ENCODE results near the gene PPP1R7. TPM values are rescaled to one million over a fixed set of nuclear protein-coding genes. Genes with fewer than 3 reads are reported as not detected.

PPP1R7 gene
- total RNA-seq, 1 donor from 2014 or later, result 118 TPM

- Mint-ChIP-seq H3K9me3 (no peaks in the 10 kb centered on the region), H3K27ac (no peak overlapping the region), H3K4me3 (no peak overlapping the region), H3K36me3 (ENCODE audit: low read depth) (no peaks in the 10 kb centered on the region), H3K4me1 (ENCODE audit: low read depth) (no peaks in the 10 kb centered on the region), H3K27me3 (ENCODE audit: insufficient read depth) (no peaks in the 10 kb centered on the region)
- DNase-seq (ENCODE audit: low spot score), result no peak
- intact Hi-C loops (cut with micrococcal nuclease), result no loop called here
Observed at GRCh38 chr2:241199897-241200821, 49.9 kb downstream of the PPP1R7 start.

- Mint-ChIP-seq H3K27me3 (ENCODE audit: insufficient read depth) (no peaks in the 10 kb centered on the region), H3K27ac (no peak overlapping the region), H3K9me3 (no peaks in the 10 kb centered on the region), H3K4me1 (ENCODE audit: low read depth) (no peaks in the 10 kb centered on the region), H3K4me3 (no peak overlapping the region), H3K36me3 (ENCODE audit: low read depth) (no peaks in the 10 kb centered on the region)
- DNase-seq (ENCODE audit: low spot score), result no peak
- intact Hi-C loops (cut with micrococcal nuclease), result no loop called here
Observed at GRCh38 chr2:241200822-241201395, 50.6 kb downstream of the PPP1R7 start.

- Mint-ChIP-seq H3K27me3 (ENCODE audit: insufficient read depth) (no peaks in the 10 kb centered on the region), H3K36me3 (ENCODE audit: low read depth) (no peaks in the 10 kb centered on the region), H3K4me1 (ENCODE audit: low read depth) (no peaks in the 10 kb centered on the region), H3K27ac (no peak overlapping the region), H3K4me3 (no peak overlapping the region), H3K9me3 (no peaks in the 10 kb centered on the region)
- no peak for DNase-seq (ENCODE audit: low spot score)
- intact Hi-C loops (cut with micrococcal nuclease), result no loop called here
Observed at GRCh38 chr2:241201445-241202267, 51.4 kb downstream of the PPP1R7 start.

GRCh38 chr2:241202268-241202585, 52.0 kb downstream of the PPP1R7 start:
- Mint-ChIP-seq H3K27ac (no peak overlapping the region), H3K36me3 (ENCODE audit: low read depth) (no peaks in the 10 kb centered on the region), H3K9me3 (no peaks in the 10 kb centered on the region), H3K4me1 (ENCODE audit: low read depth) (no peaks in the 10 kb centered on the region), H3K27me3 (ENCODE audit: insufficient read depth) (no peaks in the 10 kb centered on the region), H3K4me3 (no peak overlapping the region)
- DNase-seq (ENCODE audit: low spot score), result no peak
- intact Hi-C loops (cut with micrococcal nuclease), result no loop called here

- Mint-ChIP-seq H3K36me3 (ENCODE audit: low read depth) (no peaks in the 10 kb centered on the region), H3K27me3 (ENCODE audit: insufficient read depth) (no peaks in the 10 kb centered on the region), H3K4me1 (ENCODE audit: low read depth) (no peaks in the 10 kb centered on the region), H3K4me3 (no peak overlapping the region), H3K27ac (no peak overlapping the region), H3K9me3 (no peaks in the 10 kb centered on the region)
- intact Hi-C loops (cut with micrococcal nuclease), result no loop called here
- DNase-seq (ENCODE audit: low spot score), result no peak
Observed at GRCh38 chr2:241202681-241203080, 52.4 kb downstream of the PPP1R7 start.

GRCh38 chr2:241203218-241204009, 53.1 kb downstream of the PPP1R7 start:
- no peaks in the 10 kb centered on the region for H3K9me3 Mint-ChIP-seq
- no peaks in the 10 kb centered on the region for H3K27me3 Mint-ChIP-seq (ENCODE audit: insufficient read depth)
- H3K4me3 Mint-ChIP-seq, result no peak overlapping the region
- no peak overlapping the region for H3K27ac Mint-ChIP-seq
- intact Hi-C loops (cut with micrococcal nuclease), result no loop called here
- H3K4me1 Mint-ChIP-seq (ENCODE audit: low read depth), result no peaks in the 10 kb centered on the region
- no peak for DNase-seq (ENCODE audit: low spot score)
- no peaks in the 10 kb centered on the region for H3K36me3 Mint-ChIP-seq (ENCODE audit: low read depth)

GRCh38 chr2:241204010-241204384, 53.7 kb downstream of the PPP1R7 start:
- DNase-seq (ENCODE audit: low spot score), result no peak
- Mint-ChIP-seq H3K27me3 (ENCODE audit: insufficient read depth) (no peaks in the 10 kb centered on the region), H3K27ac (no peak overlapping the region), H3K9me3 (no peaks in the 10 kb centered on the region), H3K36me3 (ENCODE audit: low read depth) (no peaks in the 10 kb centered on the region), H3K4me3 (no peak overlapping the region), H3K4me1 (ENCODE audit: low read depth) (no peaks in the 10 kb centered on the region)
- intact Hi-C loops (cut with micrococcal nuclease), result no loop called here

GRCh38 chr2:241204490-241204889, 54.2 kb downstream of the PPP1R7 start:
- Mint-ChIP-seq H3K9me3 (no peaks in the 10 kb centered on the region), H3K4me1 (ENCODE audit: low read depth) (no peaks in the 10 kb centered on the region), H3K36me3 (ENCODE audit: low read depth) (no peaks in the 10 kb centered on the region), H3K27ac (no peak overlapping the region), H3K27me3 (ENCODE audit: insufficient read depth) (no peaks in the 10 kb centered on the region), H3K4me3 (no peak overlapping the region)
- DNase-seq (ENCODE audit: low spot score), result no peak
- intact Hi-C loops (cut with micrococcal nuclease), result no loop called here

GRCh38 chr2:241205086-241205485, 54.8 kb downstream of the PPP1R7 start:
- Mint-ChIP-seq H3K4me1 (ENCODE audit: low read depth) (no peaks in the 10 kb centered on the region), H3K27me3 (ENCODE audit: insufficient read depth) (no peaks in the 10 kb centered on the region), H3K4me3 (no peak overlapping the region), H3K36me3 (ENCODE audit: low read depth) (no peaks in the 10 kb centered on the region), H3K27ac (no peak overlapping the region), H3K9me3 (no peaks in the 10 kb centered on the region)
- DNase-seq (ENCODE audit: low spot score), result no peak
- intact Hi-C loops (cut with micrococcal nuclease), result no loop called here

GRCh38 chr2:241207151-241207550, 56.9 kb downstream of the PPP1R7 start:
- H3K9me3 Mint-ChIP-seq, result no peaks in the 10 kb centered on the region
- intact Hi-C loops (cut with micrococcal nuclease), result no loop called here
- no peaks in the 10 kb centered on the region for H3K27me3 Mint-ChIP-seq (ENCODE audit: insufficient read depth)
- H3K27ac Mint-ChIP-seq, result no peak overlapping the region
- H3K36me3 Mint-ChIP-seq (ENCODE audit: low read depth), result no peaks in the 10 kb centered on the region
- H3K4me1 Mint-ChIP-seq (ENCODE audit: low read depth), result no peaks in the 10 kb centered on the region
- no peak overlapping the region for H3K4me3 Mint-ChIP-seq
- DNase-seq (ENCODE audit: low spot score), result no peak

GRCh38 chr2:241207641-241208040, 57.4 kb downstream of the PPP1R7 start:
- H3K36me3 Mint-ChIP-seq (ENCODE audit: low read depth), result no peaks in the 10 kb centered on the region
- no peak overlapping the region for H3K27ac Mint-ChIP-seq
- H3K4me3 Mint-ChIP-seq, result no peak overlapping the region
- no peak for DNase-seq (ENCODE audit: low spot score)
- H3K4me1 Mint-ChIP-seq (ENCODE audit: low read depth), result no peaks in the 10 kb centered on the region
- intact Hi-C loops (cut with micrococcal nuclease), result no loop called here
- peaks cover 2% of the 10 kb centered on the region for H3K27me3 Mint-ChIP-seq (ENCODE audit: insufficient read depth)
- H3K9me3 Mint-ChIP-seq, result no peaks in the 10 kb centered on the region

GRCh38 chr2:241208058-241208457, 57.8 kb downstream of the PPP1R7 start:
- DNase-seq (ENCODE audit: low spot score), result no peak
- intact Hi-C loops (cut with micrococcal nuclease), result no loop called here
- Mint-ChIP-seq H3K36me3 (ENCODE audit: low read depth) (no peaks in the 10 kb centered on the region), H3K4me1 (ENCODE audit: low read depth) (no peaks in the 10 kb centered on the region), H3K9me3 (no peaks in the 10 kb centered on the region), H3K27ac (no peak overlapping the region), H3K4me3 (no peak overlapping the region), H3K27me3 (ENCODE audit: insufficient read depth) (peaks cover 4% of the 10 kb centered on the region)

Measured in activated T-helper 1 cell treated with anti-CD3 and anti-CD28 coated beads, Interleukin-12 subunit alpha, Interleukin-12 subunit beta, Interleukin-2, Interleukin-4 antibody, amounts not matched to agents 30 ng/mL and 10 ng/mL and 1 ng/mL, durations not matched to agents 14 hours and 24 hours and 36 hours (primary cell).